ENCODE data around the gene SH3TC1. TPM values are rescaled to one million over a fixed set of nuclear protein-coding genes. Genes with fewer than 3 reads are reported as not detected.
A peak's percentile ranks its signal among the peaks of the same experiment; 100 is the strongest.

Gene SH3TC1
- total RNA-seq, 1 donor from 2014 or later: 32.1 TPM

GRCh38 chr4:8211737-8212581 lies 12.9 kb downstream of the SH3TC1 start:
- no peak for DNase-seq (ENCODE audit: low read depth)
- no peak for TF ChIP-seq CTCF (IDR thresholded peaks at IDR 0.05; ENCODE audit: insufficient read depth, low read length, severe bottlenecking)
- H3K36me3 ChIP-seq (ENCODE audit: control insufficient read depth, insufficient read depth, low read length): peaks cover 50% of the 10 kb centered on the region
- H3K4me3 ChIP-seq (ENCODE audit: low read depth, low read length): no peak overlapping the region
- no peaks in the 10 kb centered on the region for H3K27me3 ChIP-seq (ENCODE audit: control insufficient read depth, insufficient read depth, low read length)
- FAIRE-seq: no peak

DNA sequence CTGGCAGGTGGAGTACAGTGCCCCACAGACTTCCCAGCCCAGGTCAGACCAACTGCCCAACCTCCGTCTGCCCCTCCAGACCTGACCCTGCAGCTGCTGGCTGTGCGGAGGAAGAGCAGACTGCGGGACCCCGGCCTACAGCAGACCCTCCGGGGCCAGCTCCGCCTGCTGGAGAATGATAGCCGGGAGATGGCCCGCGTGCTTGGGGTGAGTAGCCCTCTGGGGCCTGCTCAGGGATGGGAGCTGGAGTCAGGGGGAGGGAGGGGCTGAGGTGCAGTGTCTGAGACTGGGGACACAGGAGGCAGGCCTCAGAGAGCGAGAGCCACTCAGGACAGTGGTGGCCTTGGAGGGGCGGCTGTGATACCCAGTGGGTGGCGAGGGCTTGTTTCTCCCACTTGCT lies 13.5 kb downstream of the SH3TC1 start:
- peaks cover 54% of the 10 kb centered on the region for H3K36me3 ChIP-seq (ENCODE audit: control insufficient read depth, insufficient read depth, low read length)
- H3K4me3 ChIP-seq (ENCODE audit: low read depth, low read length): no peak overlapping the region
- FAIRE-seq: no peak
- TF ChIP-seq CTCF (IDR thresholded peaks at IDR 0.05; ENCODE audit: insufficient read depth, low read length, severe bottlenecking): no peak
- H3K27me3 ChIP-seq (ENCODE audit: control insufficient read depth, insufficient read depth, low read length): no peaks in the 10 kb centered on the region
- DNase-seq (ENCODE audit: low read depth): no peak

DNA sequence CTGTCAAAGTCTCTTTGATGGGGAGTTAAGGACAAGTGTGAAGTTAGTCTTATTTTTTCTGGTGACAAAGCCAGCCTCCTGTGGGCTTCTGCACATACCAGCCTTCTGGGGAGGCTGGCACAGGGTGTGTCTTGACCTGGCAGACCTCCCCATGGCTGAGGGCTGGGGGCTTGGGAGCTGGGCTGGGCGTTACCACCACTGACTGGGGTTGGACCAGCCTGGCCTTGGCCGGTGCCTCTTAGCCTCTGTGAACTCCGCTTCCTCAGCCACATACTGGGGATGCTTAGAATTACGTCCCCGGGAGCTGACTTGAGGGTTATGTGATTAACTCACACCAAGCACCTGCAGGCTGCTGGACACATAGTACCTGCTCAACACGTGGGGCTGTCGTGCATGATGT lies 14.0 kb downstream of the SH3TC1 start:
- no peaks in the 10 kb centered on the region for H3K27me3 ChIP-seq (ENCODE audit: control insufficient read depth, insufficient read depth, low read length)
- peaks cover 54% of the 10 kb centered on the region for H3K36me3 ChIP-seq (ENCODE audit: control insufficient read depth, insufficient read depth, low read length)
- FAIRE-seq (no peak), DNase-seq (ENCODE audit: low read depth) (no peak)
- TF ChIP-seq CTCF (IDR thresholded peaks at IDR 0.05; ENCODE audit: insufficient read depth, low read length, severe bottlenecking): no peak
- H3K4me3 ChIP-seq (ENCODE audit: low read depth, low read length): no peak overlapping the region

GRCh38 chr4:8214136-8214535 lies 15.0 kb downstream of the SH3TC1 start:
- TF ChIP-seq CTCF (IDR thresholded peaks at IDR 0.05; ENCODE audit: insufficient read depth, low read length, severe bottlenecking): no peak
- FAIRE-seq (peak; percentile 7), DNase-seq (ENCODE audit: low read depth) (no peak)
- Histone ChIP-seq H3K36me3 (ENCODE audit: control insufficient read depth, insufficient read depth, low read length) (peaks cover 54% of the 10 kb centered on the region), H3K27me3 (ENCODE audit: control insufficient read depth, insufficient read depth, low read length) (no peaks in the 10 kb centered on the region), H3K4me3 (ENCODE audit: low read depth, low read length) (no peak overlapping the region)

DNA sequence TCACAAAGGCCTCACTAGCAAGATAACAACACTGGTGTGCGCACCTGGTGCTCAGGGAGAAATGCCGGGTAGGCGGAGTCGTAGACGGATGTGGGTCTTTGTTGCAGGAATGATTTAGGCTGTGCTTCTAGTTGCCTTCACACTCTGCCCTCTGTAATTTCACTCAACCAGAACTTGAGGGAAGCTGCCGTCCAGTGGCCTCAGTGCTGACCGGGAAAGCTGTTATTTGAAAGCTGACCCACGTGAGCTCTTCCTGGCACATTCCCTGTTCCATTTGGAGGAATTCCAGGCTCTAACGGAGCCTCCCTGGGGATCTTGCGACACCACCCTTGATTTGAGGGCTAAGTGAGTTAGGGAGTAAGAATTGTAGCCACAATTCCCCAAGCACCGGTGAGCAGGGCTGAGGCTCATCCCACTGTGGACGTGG lies 15.9 kb downstream of the SH3TC1 start:
- Histone ChIP-seq H3K4me3 (ENCODE audit: low read depth, low read length) (no peak overlapping the region), H3K36me3 (ENCODE audit: control insufficient read depth, insufficient read depth, low read length) (peaks cover 54% of the 10 kb centered on the region), H3K27me3 (ENCODE audit: control insufficient read depth, insufficient read depth, low read length) (no peaks in the 10 kb centered on the region)
- no peak for DNase-seq (ENCODE audit: low read depth)
- TF ChIP-seq CTCF (IDR thresholded peaks at IDR 0.05; ENCODE audit: insufficient read depth, low read length, severe bottlenecking): no peak
- FAIRE-seq: peak; percentile 88

Measured in bronchial epithelial cell (primary cell).